ENCODE measurements around the gene SMG6. TPM values are rescaled to one million over a fixed set of nuclear protein-coding genes. Genes with fewer than 3 reads are reported as not detected.

SMG6 gene
- total and polyA plus RNA-seq, 3 experiments from 2014 or later = 11.2 to 54.1 (median 53.3) TPM

DNA sequence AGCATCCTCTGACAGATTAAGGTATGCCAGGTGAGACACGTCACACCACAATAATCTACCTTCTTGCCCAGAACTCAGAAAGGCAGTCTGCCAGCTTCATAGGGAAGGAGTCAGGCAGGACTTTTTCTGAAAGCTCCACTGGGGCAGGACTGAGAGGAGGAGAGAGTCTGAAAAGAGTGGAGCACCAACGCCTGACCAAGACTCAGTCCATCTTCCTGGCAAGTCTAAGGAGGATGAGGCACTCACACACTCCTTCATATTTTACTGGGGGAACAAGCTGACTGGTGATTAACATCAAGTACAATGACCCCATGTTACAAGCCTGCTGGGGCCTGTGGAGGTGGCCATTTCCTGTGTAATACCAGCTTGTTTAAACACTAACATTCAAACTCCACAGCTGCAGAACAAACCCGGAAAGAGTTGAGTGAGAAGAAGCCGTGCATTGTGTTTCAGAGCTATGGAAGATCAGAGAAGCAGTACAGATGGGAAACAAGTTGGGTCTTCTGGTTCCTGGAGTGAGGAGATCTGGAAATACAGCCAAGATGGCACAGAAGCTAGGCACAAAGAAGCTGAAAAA, 126.3 kb downstream of the SMG6 start:
- peak overlapping the region in 4 of 8 donors; percentile 29 to 64 (median 35) for H3K27ac Mint-ChIP-seq
- CTCF ChIA-PET = interaction anchor here (1.0 to 1.6 kb wide), 3 partner anchors 67 to 139 kb away, joined by 3 to 4 read pairs (median 3); partner anchors contain the start of gene HIC1
- no peaks in the 10 kb centered on the region for H3K9me3 ChIP-seq (ENCODE audit: low read length)
- H3K36me3 Mint-ChIP-seq = peaks cover 0 to 89% (median 7%) of the 10 kb centered on the region in 3 donors
- H3K4me3 Mint-ChIP-seq = no peak overlapping the region
- no peaks in the 10 kb centered on the region for H3K9me3 Mint-ChIP-seq
- H3K27me3 Mint-ChIP-seq = peaks cover 0 to 1% of the 10 kb centered on the region in 2 donors
- H3K36me3 ChIP-seq (ENCODE audit: insufficient read depth, low read length) = peaks cover 21% of the 10 kb centered on the region
- no peaks in the 10 kb centered on the region for H3K27me3 ChIP-seq (ENCODE audit: insufficient read depth, low read length, poor library complexity, severe bottlenecking)
- H3K27ac ChIP-seq (ENCODE audit: low read depth, low read length) = no peak overlapping the region
- H3K4me1 ChIP-seq (ENCODE audit: insufficient read depth, low read length) = no peaks in the 10 kb centered on the region
- no peak overlapping the region for H3K4me3 ChIP-seq (ENCODE audit: low read length)
- POLR2A ChIA-PET = no interaction called here
- H3K4me1 Mint-ChIP-seq = peaks cover 0 to 7% (median 1%) of the 10 kb centered on the region in 3 donors
- DNase-seq = no peak

DNA sequence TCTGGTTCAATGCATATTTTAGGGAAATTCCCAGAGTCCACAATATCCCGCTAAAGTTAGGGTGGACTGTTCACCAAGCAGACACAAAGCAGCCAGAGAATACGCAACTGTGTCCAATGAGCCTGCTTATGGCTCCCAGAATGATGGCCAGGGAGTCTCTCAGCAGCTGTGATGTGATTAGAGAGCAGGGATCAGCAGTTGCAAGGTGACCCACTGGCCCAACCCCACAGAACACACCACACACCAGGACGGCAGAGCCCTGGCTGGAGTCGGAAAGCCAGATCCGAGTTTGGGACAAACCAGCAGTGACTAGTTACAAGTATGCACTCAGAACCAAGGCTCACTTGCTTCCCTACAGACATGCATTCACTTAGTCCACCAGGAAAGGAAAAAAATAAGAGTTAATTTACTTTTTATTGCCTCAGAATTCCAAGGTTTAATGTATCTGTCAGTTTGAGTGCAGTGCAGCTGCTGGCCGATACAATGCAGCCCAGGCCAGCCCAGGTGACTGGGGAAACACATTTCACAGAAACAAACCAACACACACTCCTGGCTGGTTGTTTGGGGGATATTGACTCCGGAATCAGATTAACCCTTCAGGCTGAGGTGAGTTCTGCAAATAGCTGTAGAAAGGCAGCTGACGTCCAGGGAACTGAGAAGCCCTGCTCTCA, 127.0 kb downstream of the SMG6 start:
- H3K4me1 Mint-ChIP-seq = peaks cover 0 to 7% (median 0%) of the 10 kb centered on the region in 3 donors
- ChIA-PET CTCF (interaction anchor here (0.8 to 1.6 kb wide), 4 partner anchors 68 to 138 kb away, joined by 3 to 4 read pairs (median 3); partner anchors contain the start of gene HIC1), POLR2A (no interaction called here)
- H3K4me3 Mint-ChIP-seq = no peak overlapping the region
- Histone ChIP-seq H3K27me3 (ENCODE audit: insufficient read depth, low read length, poor library complexity, severe bottlenecking) (no peaks in the 10 kb centered on the region), H3K27ac (ENCODE audit: low read depth, low read length) (no peak overlapping the region), H3K4me3 (ENCODE audit: low read length) (no peak overlapping the region), H3K36me3 (ENCODE audit: insufficient read depth, low read length) (peaks cover 18% of the 10 kb centered on the region), H3K9me3 (ENCODE audit: low read length) (no peaks in the 10 kb centered on the region), H3K4me1 (ENCODE audit: insufficient read depth, low read length) (no peaks in the 10 kb centered on the region)
- peak overlapping the region in 2 of 8 donors; percentile 37 to 38 for H3K27ac Mint-ChIP-seq
- no peaks in the 10 kb centered on the region for H3K9me3 Mint-ChIP-seq
- H3K36me3 Mint-ChIP-seq = peaks cover 5 to 89% (median 10%) of the 10 kb centered on the region in 3 donors
- no peak for DNase-seq
- H3K27me3 Mint-ChIP-seq = peaks cover 0 to 1% of the 10 kb centered on the region in 2 donors

DNA sequence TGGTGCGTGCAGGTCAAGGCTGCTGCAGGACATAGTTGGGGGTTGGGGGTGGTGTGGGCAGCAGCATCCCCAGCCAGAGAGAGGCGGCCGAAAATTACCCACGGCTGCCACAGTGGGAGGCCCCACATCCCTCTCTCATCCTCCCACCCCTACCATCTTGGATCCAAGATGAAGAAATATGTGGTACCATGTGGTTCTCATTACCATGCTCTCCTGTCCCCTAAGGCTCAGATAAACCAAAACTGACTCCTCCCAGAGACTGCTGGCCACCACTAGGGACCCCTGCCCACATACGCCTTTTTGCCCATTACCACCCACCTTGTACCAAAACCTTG, 128.3 kb downstream of the SMG6 start:
- DNase-seq = no peak
- Mint-ChIP-seq H3K36me3 (peaks cover 5 to 87% (median 7%) of the 10 kb centered on the region in 3 donors), H3K4me1 (peaks cover 0 to 7% (median 0%) of the 10 kb centered on the region in 3 donors), H3K9me3 (no peaks in the 10 kb centered on the region), H3K27me3 (peaks cover 0 to 1% of the 10 kb centered on the region in 2 donors), H3K27ac (peak overlapping the region in 2 of 8 donors; percentile 35 to 79), H3K4me3 (no peak overlapping the region)
- Histone ChIP-seq H3K9me3 (ENCODE audit: low read length) (no peaks in the 10 kb centered on the region), H3K27me3 (ENCODE audit: insufficient read depth, low read length, poor library complexity, severe bottlenecking) (no peaks in the 10 kb centered on the region), H3K36me3 (ENCODE audit: insufficient read depth, low read length) (peaks cover 10% of the 10 kb centered on the region), H3K4me3 (ENCODE audit: low read length) (no peak overlapping the region), H3K27ac (ENCODE audit: low read depth, low read length) (no peak overlapping the region), H3K4me1 (ENCODE audit: insufficient read depth, low read length) (no peaks in the 10 kb centered on the region)
- ChIA-PET POLR2A (no interaction called here), CTCF (no interaction called here)

DNA sequence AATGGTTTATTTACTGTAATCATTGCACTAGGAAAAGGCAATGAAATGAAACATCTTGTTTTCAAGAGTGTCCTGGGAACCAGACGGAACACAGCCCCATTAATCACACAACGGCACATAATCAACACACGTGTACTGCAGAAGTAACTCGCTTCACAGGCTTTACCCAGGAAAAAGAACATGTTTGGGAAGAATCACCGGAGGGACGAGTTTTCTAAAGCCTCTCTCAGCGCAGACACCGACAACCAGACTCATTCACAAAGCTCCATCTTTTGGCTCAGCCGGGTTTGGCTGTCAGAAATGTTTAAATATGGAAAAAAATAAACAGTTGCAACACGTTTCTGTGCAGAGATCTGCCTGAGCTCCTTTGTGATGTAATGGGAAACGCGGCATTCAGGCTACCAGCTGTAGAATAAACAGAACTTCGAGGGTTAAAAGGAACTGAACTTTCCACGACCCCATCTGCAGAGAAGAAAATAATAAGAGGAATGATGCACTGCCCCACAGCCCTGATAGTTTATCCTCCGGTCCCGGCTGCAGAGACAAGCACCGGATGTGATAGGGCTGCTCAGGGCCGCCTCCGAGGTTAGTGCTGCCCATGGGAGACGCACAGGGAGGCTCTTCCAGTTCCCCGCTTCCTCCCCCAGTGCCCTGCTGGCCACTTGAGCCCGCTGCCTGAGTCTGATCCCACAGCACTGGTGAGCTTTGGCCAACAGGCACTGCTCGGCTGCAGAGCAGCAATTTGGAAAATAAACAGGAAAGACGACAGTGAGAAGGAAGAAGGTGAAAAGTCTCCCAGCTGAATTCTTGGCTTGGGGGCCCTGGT, 128.9 kb downstream of the SMG6 start:
- H3K9me3 ChIP-seq (ENCODE audit: low read length) = no peaks in the 10 kb centered on the region
- Mint-ChIP-seq H3K27me3 (peaks cover 0 to 1% of the 10 kb centered on the region in 2 donors), H3K4me3 (no peak overlapping the region), H3K4me1 (peaks cover 0 to 7% (median 0%) of the 10 kb centered on the region in 3 donors), H3K27ac (peak overlapping the region in 3 of 8 donors; percentile 2 to 77 (median 40)), H3K9me3 (no peaks in the 10 kb centered on the region), H3K36me3 (peaks cover 5 to 89% (median 5%) of the 10 kb centered on the region in 3 donors)
- H3K27me3 ChIP-seq (ENCODE audit: insufficient read depth, low read length, poor library complexity, severe bottlenecking) = no peaks in the 10 kb centered on the region
- no peak overlapping the region for H3K4me3 ChIP-seq (ENCODE audit: low read length)
- ChIA-PET POLR2A (no interaction called here), CTCF (no interaction called here)
- H3K4me1 ChIP-seq (ENCODE audit: insufficient read depth, low read length) = no peaks in the 10 kb centered on the region
- no peak overlapping the region for H3K27ac ChIP-seq (ENCODE audit: low read depth, low read length)
- H3K36me3 ChIP-seq (ENCODE audit: insufficient read depth, low read length) = peaks cover 15% of the 10 kb centered on the region
- DNase-seq = no peak

DNA sequence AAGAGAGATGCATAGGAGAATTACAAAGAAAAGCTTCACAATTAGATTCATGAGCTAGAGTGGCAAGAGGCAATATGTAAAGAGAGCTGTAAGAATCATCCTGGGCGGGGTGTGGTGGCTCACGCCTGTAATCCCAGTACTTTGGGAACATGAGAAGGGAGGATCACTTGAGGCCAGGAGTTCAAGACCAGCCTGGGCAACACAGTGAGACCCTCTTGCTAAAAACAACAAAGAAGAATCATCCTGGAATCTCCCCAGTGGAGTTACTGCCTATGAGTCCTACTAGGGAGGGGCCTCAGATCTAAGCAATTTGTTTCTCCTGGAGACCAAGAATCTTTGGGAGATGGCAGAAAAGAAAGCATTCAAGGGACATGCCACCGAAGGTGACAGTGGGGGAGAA, 129.6 kb downstream of the SMG6 start:
- ChIA-PET CTCF (no interaction called here), POLR2A (no interaction called here)
- Mint-ChIP-seq H3K27ac (peak overlapping the region in 4 of 8 donors; percentile 2 to 77 (median 22)), H3K4me3 (no peak overlapping the region), H3K4me1 (peaks cover 0 to 7% (median 0%) of the 10 kb centered on the region in 3 donors), H3K9me3 (no peaks in the 10 kb centered on the region), H3K27me3 (peaks cover 0 to 1% of the 10 kb centered on the region in 2 donors), H3K36me3 (peaks cover 5 to 90% (median 11%) of the 10 kb centered on the region in 3 donors)
- no peak overlapping the region for H3K27ac ChIP-seq (ENCODE audit: low read depth, low read length)
- H3K27me3 ChIP-seq (ENCODE audit: insufficient read depth, low read length, poor library complexity, severe bottlenecking) = no peaks in the 10 kb centered on the region
- no peak for DNase-seq
- peaks cover 21% of the 10 kb centered on the region for H3K36me3 ChIP-seq (ENCODE audit: insufficient read depth, low read length)
- no peak overlapping the region for H3K4me3 ChIP-seq (ENCODE audit: low read length)
- H3K4me1 ChIP-seq (ENCODE audit: insufficient read depth, low read length) = no peaks in the 10 kb centered on the region
- H3K9me3 ChIP-seq (ENCODE audit: low read length) = no peaks in the 10 kb centered on the region

DNA sequence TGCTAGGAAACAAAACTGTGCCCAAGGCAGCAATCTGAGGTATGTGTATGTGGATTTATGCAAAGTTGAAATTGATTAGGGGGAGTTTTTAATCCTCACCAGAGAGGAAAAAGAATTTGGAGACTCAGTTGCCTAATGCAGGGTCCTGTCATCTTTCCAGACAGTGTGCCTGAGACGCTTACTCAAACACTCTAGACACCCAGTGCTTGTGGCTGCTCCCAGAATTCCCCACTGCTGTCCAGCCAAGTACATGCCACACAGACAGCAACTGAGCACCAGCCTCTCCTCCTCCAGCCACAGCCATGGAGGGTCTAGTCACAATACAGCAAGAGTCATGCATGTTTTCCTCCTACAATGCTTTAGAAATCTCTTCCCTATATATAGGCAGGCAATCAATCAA, 130.6 kb downstream of the SMG6 start:
- H3K4me1 Mint-ChIP-seq = peaks cover 0 to 7% (median 0%) of the 10 kb centered on the region in 3 donors
- no peaks in the 10 kb centered on the region for H3K9me3 Mint-ChIP-seq
- Histone ChIP-seq H3K4me3 (ENCODE audit: low read length) (no peak overlapping the region), H3K36me3 (ENCODE audit: insufficient read depth, low read length) (peaks cover 21% of the 10 kb centered on the region), H3K27ac (ENCODE audit: low read depth, low read length) (no peak overlapping the region), H3K4me1 (ENCODE audit: insufficient read depth, low read length) (no peaks in the 10 kb centered on the region), H3K9me3 (ENCODE audit: low read length) (no peaks in the 10 kb centered on the region), H3K27me3 (ENCODE audit: insufficient read depth, low read length, poor library complexity, severe bottlenecking) (no peaks in the 10 kb centered on the region)
- POLR2A ChIA-PET = no interaction called here
- H3K27me3 Mint-ChIP-seq = peaks cover 0 to 1% of the 10 kb centered on the region in 2 donors
- DNase-seq = no peak
- H3K27ac Mint-ChIP-seq = peak overlapping the region in 5 of 8 donors; percentile 18 to 62 (median 34)
- H3K36me3 Mint-ChIP-seq = peaks cover 5 to 86% (median 11%) of the 10 kb centered on the region in 3 donors
- CTCF ChIA-PET = no interaction called here
- no peak overlapping the region for H3K4me3 Mint-ChIP-seq

DNA sequence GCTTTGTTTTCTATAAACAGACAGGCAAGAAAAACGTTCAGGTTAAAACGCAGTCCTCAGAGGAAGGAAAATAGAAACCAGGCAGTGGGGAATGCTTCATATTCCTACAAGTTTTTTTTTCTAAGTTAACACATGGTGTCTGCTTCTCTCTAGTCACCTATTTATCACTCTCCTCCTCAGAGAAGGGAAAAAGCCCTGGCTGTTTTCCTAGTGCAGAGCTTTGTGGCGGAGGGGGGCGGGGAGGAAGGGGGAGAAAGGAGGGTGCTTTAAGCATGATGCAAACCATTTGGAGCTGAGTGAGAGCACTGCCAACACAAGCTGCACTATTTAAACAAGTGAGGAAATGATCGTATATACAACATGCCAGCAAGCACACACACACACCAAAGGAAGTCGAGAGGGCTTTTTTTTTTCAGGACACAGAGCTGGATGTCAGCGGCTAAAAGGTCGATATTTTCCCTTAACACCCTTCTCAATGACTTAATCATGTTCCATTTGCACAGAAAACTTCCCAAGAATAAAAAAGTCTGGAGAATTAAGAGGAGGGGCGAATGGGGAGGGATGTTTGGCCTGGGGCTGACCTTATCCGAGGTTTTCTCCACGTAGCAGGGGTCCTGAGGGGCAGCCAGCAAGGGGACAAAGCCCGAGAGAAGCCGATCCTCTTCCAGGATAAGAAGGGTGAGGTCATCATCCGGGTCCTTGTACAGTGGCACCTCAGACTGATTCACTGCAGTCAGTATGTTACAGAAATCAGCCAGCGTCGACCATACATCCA, 131.3 kb downstream of the SMG6 start:
- no peaks in the 10 kb centered on the region for H3K9me3 Mint-ChIP-seq
- peak overlapping the region in 2 of 8 donors; percentile 62 for H3K27ac Mint-ChIP-seq
- no peak for DNase-seq
- CTCF ChIA-PET = no interaction called here
- H3K9me3 ChIP-seq (ENCODE audit: low read length) = no peaks in the 10 kb centered on the region
- POLR2A ChIA-PET = no interaction called here
- no peaks in the 10 kb centered on the region for H3K27me3 ChIP-seq (ENCODE audit: insufficient read depth, low read length, poor library complexity, severe bottlenecking)
- H3K4me3 Mint-ChIP-seq = no peak overlapping the region
- H3K36me3 Mint-ChIP-seq = peaks cover 5 to 83% (median 11%) of the 10 kb centered on the region in 3 donors
- peaks cover 0 to 7% (median 0%) of the 10 kb centered on the region in 3 donors for H3K4me1 Mint-ChIP-seq
- H3K36me3 ChIP-seq (ENCODE audit: insufficient read depth, low read length) = peaks cover 21% of the 10 kb centered on the region
- H3K4me3 ChIP-seq (ENCODE audit: low read length) = no peak overlapping the region
- no peaks in the 10 kb centered on the region for H3K4me1 ChIP-seq (ENCODE audit: insufficient read depth, low read length)
- peaks cover 0 to 1% of the 10 kb centered on the region in 2 donors for H3K27me3 Mint-ChIP-seq
- no peak overlapping the region for H3K27ac ChIP-seq (ENCODE audit: low read depth, low read length)

Measured in CD8-positive, alpha-beta memory T cell (primary cell).